ENCODE results near the gene CRELD2. TPM values are rescaled to one million over a fixed set of nuclear protein-coding genes. Genes with fewer than 3 reads are reported as not detected.

Gene CRELD2
- total RNA-seq, 2 donors from 2014 or later, result 55.1 to 70.1 TPM

DNA sequence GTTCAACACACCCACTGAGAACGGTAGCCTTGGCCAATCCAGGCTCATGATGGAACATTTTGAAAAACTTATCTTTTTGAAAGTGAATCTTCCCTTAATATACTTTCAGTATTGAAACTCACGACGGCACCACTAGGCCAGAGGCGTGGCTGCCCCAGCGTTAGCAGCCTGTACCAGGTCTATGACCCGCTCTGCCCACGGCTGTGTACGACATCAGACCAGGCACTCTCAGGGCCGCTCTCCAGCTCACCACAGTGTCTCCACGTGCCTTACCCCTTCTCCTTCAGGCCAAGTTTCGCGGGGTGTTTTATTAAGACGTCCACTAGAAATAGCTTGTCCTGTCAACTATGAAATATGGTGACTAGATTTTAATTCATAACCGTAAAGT, 31.4 kb upstream of the CRELD2 start:
- no peaks in the 10 kb centered on the region for H3K27me3 ChIP-seq (replicated peaks; ENCODE audit: insufficient read depth)
- H3K4me3 ChIP-seq, result no peak overlapping the region
- no peak for DNase-seq (ENCODE audit: low spot score)
- intact Hi-C loops (cut with DNase I), result no loop called here
- H3K4me1 ChIP-seq (replicated peaks), result no peaks in the 10 kb centered on the region
- no peaks in the 10 kb centered on the region for H3K36me3 ChIP-seq
- H3K9me3 ChIP-seq, result no peaks in the 10 kb centered on the region
- 87% methylated on average over 14 of the region's 14 CpGs for WGBS
- no peak for TF ChIP-seq POLR2AphosphoS5 (IDR thresholded peaks at IDR 0.05)
- TF ChIP-seq POLR2A (IDR thresholded peaks at IDR 0.05), result no peak
- TF ChIP-seq, protein P1, sequence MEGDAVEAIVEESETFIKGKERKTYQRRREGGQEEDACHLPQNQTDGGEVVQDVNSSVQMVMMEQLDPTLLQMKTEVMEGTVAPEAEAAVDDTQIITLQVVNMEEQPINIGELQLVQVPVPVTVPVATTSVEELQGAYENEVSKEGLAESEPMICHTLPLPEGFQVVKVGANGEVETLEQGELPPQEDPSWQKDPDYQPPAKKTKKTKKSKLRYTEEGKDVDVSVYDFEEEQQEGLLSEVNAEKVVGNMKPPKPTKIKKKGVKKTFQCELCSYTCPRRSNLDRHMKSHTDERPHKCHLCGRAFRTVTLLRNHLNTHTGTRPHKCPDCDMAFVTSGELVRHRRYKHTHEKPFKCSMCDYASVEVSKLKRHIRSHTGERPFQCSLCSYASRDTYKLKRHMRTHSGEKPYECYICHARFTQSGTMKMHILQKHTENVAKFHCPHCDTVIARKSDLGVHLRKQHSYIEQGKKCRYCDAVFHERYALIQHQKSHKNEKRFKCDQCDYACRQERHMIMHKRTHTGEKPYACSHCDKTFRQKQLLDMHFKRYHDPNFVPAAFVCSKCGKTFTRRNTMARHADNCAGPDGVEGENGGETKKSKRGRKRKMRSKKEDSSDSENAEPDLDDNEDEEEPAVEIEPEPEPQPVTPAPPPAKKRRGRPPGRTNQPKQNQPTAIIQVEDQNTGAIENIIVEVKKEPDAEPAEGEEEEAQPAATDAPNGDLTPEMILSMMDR (IDR thresholded peaks at IDR 0.05), result no peak
- H3K27ac ChIP-seq, result no peak overlapping the region

DNA sequence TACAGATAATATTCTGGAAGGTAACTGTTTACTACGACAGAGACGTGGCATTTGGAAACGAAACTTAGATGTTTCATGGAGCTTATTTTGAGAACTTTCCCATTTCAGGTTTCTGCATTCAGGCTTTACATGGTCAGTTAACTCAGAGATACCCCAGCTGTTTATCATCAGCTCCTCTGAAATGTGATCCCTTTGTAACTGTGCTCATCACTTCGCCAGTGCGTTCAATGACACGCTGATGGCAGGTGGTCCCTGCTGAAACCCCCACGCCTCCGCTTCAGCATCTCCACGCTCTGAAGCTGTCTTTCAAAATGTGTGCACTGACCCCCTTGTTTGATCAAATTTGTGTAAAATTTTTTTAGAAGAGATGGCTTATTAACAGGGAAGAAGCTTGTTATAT, 30.7 kb upstream of the CRELD2 start:
- 88% methylated on average over 9 of the region's 9 CpGs for WGBS
- H3K9me3 ChIP-seq, result no peaks in the 10 kb centered on the region
- intact Hi-C loops (cut with DNase I), result no loop called here
- TF ChIP-seq POLR2A (IDR thresholded peaks at IDR 0.05) (no peak), POLR2AphosphoS5 (IDR thresholded peaks at IDR 0.05) (no peak)
- TF ChIP-seq, protein P1 (IDR thresholded peaks at IDR 0.05), result no peak
- H3K27me3 ChIP-seq (replicated peaks; ENCODE audit: insufficient read depth), result no peaks in the 10 kb centered on the region
- no peak for DNase-seq (ENCODE audit: low spot score)
- H3K27ac ChIP-seq, result no peak overlapping the region
- no peaks in the 10 kb centered on the region for H3K4me1 ChIP-seq (replicated peaks)
- H3K36me3 ChIP-seq, result no peaks in the 10 kb centered on the region
- H3K4me3 ChIP-seq, result no peak overlapping the region

DNA sequence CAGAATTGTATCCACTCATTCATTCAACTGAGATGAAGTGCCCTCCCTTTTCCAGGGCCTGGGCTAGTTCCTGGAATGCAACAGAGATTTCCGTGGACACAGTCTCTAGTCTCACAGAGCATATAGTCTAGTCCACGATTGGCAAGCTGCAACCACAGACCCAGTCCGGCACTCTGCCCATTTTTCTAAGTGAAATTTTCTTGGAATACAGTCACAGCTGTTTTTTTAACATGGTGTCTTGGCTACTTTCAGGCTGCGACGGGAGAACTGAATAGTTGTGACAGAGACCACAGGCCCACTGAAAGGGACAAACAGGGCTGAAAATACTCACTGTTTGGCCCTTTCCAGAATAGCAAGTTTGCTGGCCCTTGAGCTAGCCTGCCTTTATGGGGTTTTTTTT, 29.4 kb upstream of the CRELD2 start:
- intact Hi-C loops (cut with DNase I), result no loop called here
- no peak overlapping the region for H3K4me3 ChIP-seq
- no peaks in the 10 kb centered on the region for H3K9me3 ChIP-seq
- H3K27ac ChIP-seq, result no peak overlapping the region
- no peak for DNase-seq (ENCODE audit: low spot score)
- H3K27me3 ChIP-seq (replicated peaks; ENCODE audit: insufficient read depth), result no peaks in the 10 kb centered on the region
- TF ChIP-seq POLR2A (IDR thresholded peaks at IDR 0.05), result no peak
- TF ChIP-seq, protein P1 (IDR thresholded peaks at IDR 0.05), result no peak
- TF ChIP-seq POLR2AphosphoS5 (IDR thresholded peaks at IDR 0.05), result no peak
- no peaks in the 10 kb centered on the region for H3K36me3 ChIP-seq
- 93% methylated on average over 5 of the region's 5 CpGs for WGBS
- no peaks in the 10 kb centered on the region for H3K4me1 ChIP-seq (replicated peaks)

DNA sequence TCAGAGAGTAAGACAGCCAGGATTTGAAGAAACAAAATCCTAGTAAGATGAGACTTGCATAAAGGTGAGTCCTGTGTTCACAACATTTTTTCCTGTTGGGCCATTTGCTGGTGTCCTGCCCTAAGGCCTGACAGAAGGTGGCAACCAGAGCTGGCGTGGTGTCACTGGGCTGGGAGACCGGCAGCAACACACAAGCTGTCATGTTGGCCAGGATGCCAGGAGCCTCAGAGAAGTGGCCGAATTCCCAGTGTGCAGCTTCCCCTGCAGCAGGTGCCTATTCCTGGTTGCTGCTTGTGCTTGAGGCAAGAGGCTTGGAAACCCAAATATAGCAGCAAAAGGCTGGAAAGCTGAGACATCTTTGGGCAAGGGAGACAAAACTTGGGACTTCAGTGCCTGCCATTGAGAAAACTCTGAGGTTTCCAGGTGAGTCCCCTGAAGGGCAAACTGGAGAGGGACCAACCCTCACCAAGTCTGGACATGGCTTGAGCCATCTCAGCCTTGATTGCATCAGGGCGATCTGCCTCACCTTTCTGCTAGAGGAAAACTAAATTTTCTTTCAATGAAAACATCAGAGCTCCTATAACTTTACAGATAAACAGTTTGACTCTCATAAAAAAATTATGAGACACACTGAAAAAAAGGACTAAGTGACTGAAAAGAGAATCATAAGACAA, 26.1 kb upstream of the CRELD2 start:
- Histone ChIP-seq H3K4me3 (no peak overlapping the region), H3K27me3 (replicated peaks; ENCODE audit: insufficient read depth) (no peaks in the 10 kb centered on the region), H3K36me3 (no peaks in the 10 kb centered on the region), H3K4me1 (replicated peaks) (no peaks in the 10 kb centered on the region), H3K27ac (no peak overlapping the region), H3K9me3 (no peaks in the 10 kb centered on the region)
- 74% methylated on average over 4 of the region's 4 CpGs for WGBS
- no peak for DNase-seq (ENCODE audit: low spot score)
- intact Hi-C loops (cut with DNase I), result no loop called here
- TF ChIP-seq POLR2A (IDR thresholded peaks at IDR 0.05), result no peak
- TF ChIP-seq POLR2AphosphoS5 (IDR thresholded peaks at IDR 0.05), result no peak
- TF ChIP-seq, protein P1 (IDR thresholded peaks at IDR 0.05), result no peak

DNA sequence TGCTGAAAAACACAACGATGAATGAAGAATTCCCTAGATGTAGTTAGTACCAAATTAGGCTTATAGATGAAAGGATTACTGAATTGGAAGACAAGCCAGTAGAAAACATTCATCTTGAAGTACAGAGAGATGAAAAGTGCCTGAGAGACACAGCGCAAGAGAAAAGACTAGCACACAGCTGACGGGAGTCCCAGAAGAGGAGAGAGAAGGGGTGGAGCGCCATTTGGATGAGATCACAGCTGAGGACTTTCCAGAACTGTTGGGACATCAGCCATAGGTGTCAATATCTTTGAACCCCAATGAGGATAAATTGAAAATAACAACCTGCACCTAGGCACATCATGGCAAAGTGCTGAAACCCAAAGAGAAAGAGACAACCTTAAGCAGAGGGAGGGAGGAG, 25.4 kb upstream of the CRELD2 start:
- intact Hi-C loops (cut with DNase I), result no loop called here
- Histone ChIP-seq H3K9me3 (no peaks in the 10 kb centered on the region), H3K4me1 (replicated peaks) (no peaks in the 10 kb centered on the region), H3K27me3 (replicated peaks; ENCODE audit: insufficient read depth) (no peaks in the 10 kb centered on the region), H3K36me3 (no peaks in the 10 kb centered on the region), H3K27ac (no peak overlapping the region), H3K4me3 (no peak overlapping the region)
- DNase-seq (ENCODE audit: low spot score), result no peak
- WGBS, result 78% methylated on average over 4 of the region's 4 CpGs
- TF ChIP-seq POLR2AphosphoS5 (IDR thresholded peaks at IDR 0.05) (no peak), POLR2A (IDR thresholded peaks at IDR 0.05) (no peak)
- TF ChIP-seq, protein P1 (IDR thresholded peaks at IDR 0.05), result no peak

Data from prostate gland (tissue), 2 donors.